HCT116 (cell line): ENCODE data around the gene FMNL1.

Experiments
- ZBTB33 ChIP-seq: IDR thresholded peaks from 2 replicates; pipeline ENCODE4 v1.6.1; 2011; ENCODE audit warnings: mild to moderate bottlenecking, low read length, moderate library complexity; ENCODE audit not compliant: insufficient replicate concordance; ENCODE audit errors: extremely low read depth
- TF ChIP-seq, protein P1 (sequence below), 3 experiments: fragments of 200-600 bp in 1 of 3; sonication (generic) in 1 of 3; IDR thresholded peaks in 2 of 3; conservative IDR thresholded peaks in 1 of 3; 2 replicates each; pipeline ENCODE4 v1.5.1; 2012 to 2017; ENCODE audit warnings: low read depth in 2 of 3, low read length in 2 of 3, antibody characterized with exemption in 1 of 3, borderline replicate concordance in 1 of 3, control low read depth in 1 of 3, mild to moderate bottlenecking in 1 of 3, mixed read lengths in 1 of 3, mixed run types in 1 of 3, moderate library complexity in 1 of 3; ENCODE audit not compliant: insufficient read depth in 1 of 3

GRCh38 chr17:45230410-45230786 is 8.7 kb downstream of the FMNL1 start:
- TF ChIP-seq, protein P1, sequence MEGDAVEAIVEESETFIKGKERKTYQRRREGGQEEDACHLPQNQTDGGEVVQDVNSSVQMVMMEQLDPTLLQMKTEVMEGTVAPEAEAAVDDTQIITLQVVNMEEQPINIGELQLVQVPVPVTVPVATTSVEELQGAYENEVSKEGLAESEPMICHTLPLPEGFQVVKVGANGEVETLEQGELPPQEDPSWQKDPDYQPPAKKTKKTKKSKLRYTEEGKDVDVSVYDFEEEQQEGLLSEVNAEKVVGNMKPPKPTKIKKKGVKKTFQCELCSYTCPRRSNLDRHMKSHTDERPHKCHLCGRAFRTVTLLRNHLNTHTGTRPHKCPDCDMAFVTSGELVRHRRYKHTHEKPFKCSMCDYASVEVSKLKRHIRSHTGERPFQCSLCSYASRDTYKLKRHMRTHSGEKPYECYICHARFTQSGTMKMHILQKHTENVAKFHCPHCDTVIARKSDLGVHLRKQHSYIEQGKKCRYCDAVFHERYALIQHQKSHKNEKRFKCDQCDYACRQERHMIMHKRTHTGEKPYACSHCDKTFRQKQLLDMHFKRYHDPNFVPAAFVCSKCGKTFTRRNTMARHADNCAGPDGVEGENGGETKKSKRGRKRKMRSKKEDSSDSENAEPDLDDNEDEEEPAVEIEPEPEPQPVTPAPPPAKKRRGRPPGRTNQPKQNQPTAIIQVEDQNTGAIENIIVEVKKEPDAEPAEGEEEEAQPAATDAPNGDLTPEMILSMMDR (IDR thresholded peaks at IDR 0.05 in 2 of 3, conservative IDR thresholded peaks at IDR 0.05 in 1 of 3; ENCODE audit: borderline replicate concordance in 1 of 3, insufficient read depth in 1 of 3, low read depth in 2 of 3, low read length in 2 of 3), result no peak
- no peak for TF ChIP-seq ZBTB33
